Endothelial cell of umbilical vein (primary cell): ENCODE data around the gene GRID1. TPM values are rescaled to one million over a fixed set of nuclear protein-coding genes. Genes with fewer than 3 reads are reported as not detected.

Source experiments
- BruUV-seq: library from RNA; stranded (reverse); fragments of 400-500 nt; replicated peaks from 2 replicates; lab custom pipeline; 2021; lab: Mats Ljungman, UMichigan
- CTCF ChIA-PET: fragments of 300-600, 350-600 bp; sonication (Branson Sonifier 250); formaldehyde crosslinking; loops from one replicate; lab custom pipeline; 2021; ENCODE audit warnings: antibody characterized with exemption, inconsistent platforms; lab: Charles Lee
- POLR2A ChIA-PET: fragments of 300-600, 350-600 bp; sonication (Branson Sonifier 250); formaldehyde crosslinking; loops from one replicate; lab custom pipeline; 2021; ENCODE audit warnings: antibody characterized with exemption, inconsistent platforms; lab: Charles Lee
- DNase-seq: peaks from one replicate; pipeline ENCODE4 v3.0.0-alpha.2; 2011; ENCODE audit warnings: low read depth, low spot score
- FAIRE-seq: peaks from 2 replicates; lab custom pipeline; 2011; peaks lifted over from hg19 to GRCh38; lab: Jason Lieb, UNC
- H2AFZ ChIP-seq: 2 replicates; pipeline ENCODE4 v1.6.0; 2012; ENCODE audit warnings: low read depth, low read length, control low read depth, inconsistent platforms
- H3K27ac ChIP-seq: 2 replicates; pipeline ENCODE4 v1.5.1; 2011; ENCODE audit warnings: low read depth, mild to moderate bottlenecking, control low read depth, low read length, moderate library complexity; ENCODE audit not compliant: insufficient read depth
- H3K27me3 ChIP-seq, 2 experiments: 2 replicates each; pipeline versions ENCODE4 v1.6.0 to v1.6.1; 2011; ENCODE audit warnings: low read length in 2 of 2, mixed read lengths in 1 of 2; ENCODE audit not compliant: control insufficient read depth in 2 of 2, insufficient read depth in 2 of 2
- H3K36me3 ChIP-seq, 2 experiments: 2 replicates in 1 of 2; 3 replicates in 1 of 2; pipeline ENCODE4 v1.5.1; 2011; ENCODE audit warnings: low read length in 2 of 2, mild to moderate bottlenecking in 1 of 2, moderate library complexity in 1 of 2; ENCODE audit not compliant: control insufficient read depth in 2 of 2, insufficient read depth in 2 of 2; ENCODE audit errors: extremely low read depth in 1 of 2
- H3K4me1 ChIP-seq: 3 replicates; pipeline ENCODE4 v1.5.1; 2011; ENCODE audit warnings: mild to moderate bottlenecking, low read length; ENCODE audit not compliant: control insufficient read depth, insufficient read depth; ENCODE audit errors: extremely low read depth
- H3K4me2 ChIP-seq: 2 replicates; pipeline ENCODE4 v1.6.1; 2011; ENCODE audit warnings: low read length, control low read depth, mixed read lengths; ENCODE audit not compliant: insufficient read depth
- H3K4me3 ChIP-seq, 3 experiments: fragments of 200-600 bp in 1 of 3; sonication (generic), shearing (Covaris generic) in 1 of 3; replicated peaks in 1 of 3; 2 replicates each; pipeline ENCODE4 v1.5.1; 2011 to 2016; ENCODE audit warnings: control low read depth in 3 of 3, low read length in 3 of 3, mild to moderate bottlenecking in 2 of 3, inconsistent platforms in 1 of 3, low read depth in 1 of 3, moderate library complexity in 1 of 3; ENCODE audit not compliant: insufficient read depth in 1 of 3
- H3K79me2 ChIP-seq: 2 replicates; pipeline ENCODE4 v1.6.0; 2012; ENCODE audit warnings: low read length, inconsistent platforms; ENCODE audit not compliant: control insufficient read depth, insufficient read depth
- H3K9ac ChIP-seq: replicated peaks from 2 replicates; pipeline ENCODE3; 2011; ENCODE audit warnings: low read length, control low read depth; ENCODE audit not compliant: insufficient read depth; ENCODE audit errors: extremely low read depth
- H3K9me1 ChIP-seq: replicated peaks from 3 replicates; pipeline ENCODE4 v1.6.0; 2011; ENCODE audit warnings: mild to moderate bottlenecking, low read length; ENCODE audit not compliant: control insufficient read depth, insufficient read depth; ENCODE audit errors: extremely low read depth
- H3K9me3 ChIP-seq: replicated peaks from 2 replicates; pipeline ENCODE4 v1.5.1; 2012; ENCODE audit warnings: low read length, inconsistent platforms; ENCODE audit not compliant: control insufficient read depth, insufficient read depth
- H4K20me1 ChIP-seq: replicated peaks from 2 replicates; pipeline ENCODE3; 2011; ENCODE audit warnings: mild to moderate bottlenecking, low read length; ENCODE audit not compliant: control insufficient read depth, insufficient read depth; ENCODE audit errors: extremely low read depth
- EZH2 ChIP-seq: IDR thresholded peaks from 2 replicates; pipeline ENCODE4 v1.6.1; 2012; ENCODE audit warnings: borderline replicate concordance, low read depth, mild to moderate bottlenecking, moderate library complexity, low read length, inconsistent platforms; ENCODE audit not compliant: severe bottlenecking
- FOS ChIP-seq: IDR thresholded peaks from 2 replicates; pipeline ENCODE4 v1.6.1; 2011; ENCODE audit warnings: mild to moderate bottlenecking, low read length, moderate library complexity, borderline replicate concordance; ENCODE audit not compliant: insufficient read depth
- GATA2 ChIP-seq: IDR thresholded peaks from 2 replicates; pipeline ENCODE4 v1.7.0; 2011; ENCODE audit warnings: low read depth, mild to moderate bottlenecking, moderate library complexity, mixed read lengths, low read length; ENCODE audit not compliant: insufficient read length, insufficient read depth
- JUN ChIP-seq: IDR thresholded peaks from 2 replicates; pipeline ENCODE4 v1.6.1; 2011; ENCODE audit warnings: borderline replicate concordance, low read depth; ENCODE audit not compliant: insufficient read length, insufficient read depth
- MYC ChIP-seq: IDR thresholded peaks from one replicate; pipeline ENCODE4 v1.6.1; 2011; ENCODE audit warnings: mild to moderate bottlenecking, low read depth, low read length
- POLR2A ChIP-seq: IDR thresholded peaks from 2 replicates; pipeline ENCODE4 v1.6.1; 2012; ENCODE audit warnings: low read depth, mild to moderate bottlenecking, control low read depth, low read length
- POLR2AphosphoS5 ChIP-seq: IDR thresholded peaks from 2 replicates; pipeline ENCODE4 v1.6.1; 2012; ENCODE audit warnings: low read depth, mild to moderate bottlenecking, control low read depth, low read length, moderate library complexity; ENCODE audit not compliant: insufficient read depth
- dilution Hi-C: fragments of 300-500 bp; cut with MboI; formaldehyde crosslinking; loops from one replicate; pipeline ENCODE4 v1.15.0; 2019; ENCODE audit warnings: low sequenced_read_pairs; ENCODE audit not compliant: extremely low pct_ligation_motif_present
- intact Hi-C: fragments of 100-400 bp; cut with micrococcal nuclease; formaldehyde crosslinking; loops from one replicate; pipeline ENCODE4 v1.10.0; 2022
- polyA plus RNA-seq, 4 experiments: library from polyadenylated mRNA; depleted of rRNA in 3 of 4; stranded (reverse) in 3 of 4; unstranded in 1 of 4; fragments of >200 nt; gene quantifications; 2 replicates each; pipeline versions ENCODE4 v1.2.1 to v1.2.3, GENCODE V29; 2011 to 2012; ENCODE audit warnings: missing spikeins in 1 of 4
- total RNA-seq: library from RNA; stranded (reverse); gene quantifications from 2 replicates; pipeline ENCODE4 v1.2.3, GENCODE V29; 2021
- TF ChIP-seq, protein P1 (sequence below): IDR thresholded peaks from 2 replicates; pipeline ENCODE4 v1.6.1; 2011; ENCODE audit not compliant: insufficient read depth, insufficient read length
- TF ChIP-seq, protein P2 (sequence below), 2 donors: IDR thresholded peaks; 1 replicate in 1 of 2; 2 replicates in 1 of 2; pipeline ENCODE4 v1.5.1; 2011; ENCODE audit warnings: low read length in 2 of 2, mild to moderate bottlenecking in 2 of 2, moderate library complexity in 2 of 2, control low read depth in 1 of 2, inconsistent platforms in 1 of 2, low read depth in 1 of 2; ENCODE audit not compliant: insufficient read depth in 1 of 2; ENCODE audit errors: extremely low read depth in 1 of 2

The GRID1 gene
- total and polyA plus RNA-seq, 2 donors (not counting 3 experiments of a cell fraction or from before 2014, with no cell fraction given) = not detected

DNA sequence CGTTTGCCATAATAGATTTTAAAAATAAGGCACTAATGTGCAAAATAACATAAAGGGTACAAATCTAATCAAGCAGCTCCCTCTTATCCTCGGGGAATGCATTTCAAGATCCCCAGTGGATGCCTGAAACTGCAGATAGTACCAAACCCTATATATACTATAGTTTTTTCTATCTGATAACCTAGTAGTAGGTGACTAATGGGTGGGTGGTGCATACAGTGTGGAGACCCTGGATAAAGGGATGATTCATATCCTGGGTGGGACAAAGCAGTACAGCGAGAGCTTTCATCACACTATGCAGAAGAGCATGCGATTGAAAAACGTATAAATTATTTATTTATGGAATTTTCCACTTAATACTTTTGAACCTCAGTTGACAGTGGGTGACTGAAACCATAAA lies 464.5 kb downstream of the GRID1 start:
- no peak for FAIRE-seq
- H3K36me3 ChIP-seq = no peaks in the 10 kb centered on the region

More for the DNA sequence above, 464.5 kb downstream of the GRID1 start:
- H2AFZ ChIP-seq = no peak overlapping the region
- no peaks in the 10 kb centered on the region for H3K4me1 ChIP-seq
- intact Hi-C loops = no loop called here
- TF ChIP-seq, protein P1, sequence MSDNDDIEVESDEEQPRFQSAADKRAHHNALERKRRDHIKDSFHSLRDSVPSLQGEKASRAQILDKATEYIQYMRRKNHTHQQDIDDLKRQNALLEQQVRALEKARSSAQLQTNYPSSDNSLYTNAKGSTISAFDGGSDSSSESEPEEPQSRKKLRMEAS = no peak
- TF ChIP-seq JUN = no peak
- TF ChIP-seq MYC = no peak
- TF ChIP-seq FOS = no peak
- no peak for TF ChIP-seq EZH2
- TF ChIP-seq, protein P2, sequence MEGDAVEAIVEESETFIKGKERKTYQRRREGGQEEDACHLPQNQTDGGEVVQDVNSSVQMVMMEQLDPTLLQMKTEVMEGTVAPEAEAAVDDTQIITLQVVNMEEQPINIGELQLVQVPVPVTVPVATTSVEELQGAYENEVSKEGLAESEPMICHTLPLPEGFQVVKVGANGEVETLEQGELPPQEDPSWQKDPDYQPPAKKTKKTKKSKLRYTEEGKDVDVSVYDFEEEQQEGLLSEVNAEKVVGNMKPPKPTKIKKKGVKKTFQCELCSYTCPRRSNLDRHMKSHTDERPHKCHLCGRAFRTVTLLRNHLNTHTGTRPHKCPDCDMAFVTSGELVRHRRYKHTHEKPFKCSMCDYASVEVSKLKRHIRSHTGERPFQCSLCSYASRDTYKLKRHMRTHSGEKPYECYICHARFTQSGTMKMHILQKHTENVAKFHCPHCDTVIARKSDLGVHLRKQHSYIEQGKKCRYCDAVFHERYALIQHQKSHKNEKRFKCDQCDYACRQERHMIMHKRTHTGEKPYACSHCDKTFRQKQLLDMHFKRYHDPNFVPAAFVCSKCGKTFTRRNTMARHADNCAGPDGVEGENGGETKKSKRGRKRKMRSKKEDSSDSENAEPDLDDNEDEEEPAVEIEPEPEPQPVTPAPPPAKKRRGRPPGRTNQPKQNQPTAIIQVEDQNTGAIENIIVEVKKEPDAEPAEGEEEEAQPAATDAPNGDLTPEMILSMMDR (IDR thresholded peaks at IDR 0.05; ENCODE audit: extremely low read depth in 1 of 2, insufficient read depth in 1 of 2, low read depth in 1 of 2, low read length in 2 of 2) = no peak
- TF ChIP-seq POLR2A = no peak
- no peak for TF ChIP-seq POLR2AphosphoS5
- TF ChIP-seq GATA2 = no peak
- H4K20me1 ChIP-seq = no peaks in the 10 kb centered on the region
- POLR2A ChIA-PET = no interaction called here
- H3K9me3 ChIP-seq = peaks cover 2% of the 10 kb centered on the region
- H3K27me3 ChIP-seq = no peaks in the 10 kb centered on the region
- no peaks in the 10 kb centered on the region for H3K9me1 ChIP-seq
- no peak overlapping the region for H3K9ac ChIP-seq
- CTCF ChIA-PET = no interaction called here
- BruUV-seq = no TSS peak
- DNase-seq = no peak
- H3K27ac ChIP-seq = no peak overlapping the region
- dilution Hi-C loops = no loop called here
- H3K4me2 ChIP-seq = no peak overlapping the region
- no peaks in the 10 kb centered on the region for H3K79me2 ChIP-seq
- H3K4me3 ChIP-seq = no peak overlapping the region
